ENCODE measurements around the gene KAT8.

DNA sequence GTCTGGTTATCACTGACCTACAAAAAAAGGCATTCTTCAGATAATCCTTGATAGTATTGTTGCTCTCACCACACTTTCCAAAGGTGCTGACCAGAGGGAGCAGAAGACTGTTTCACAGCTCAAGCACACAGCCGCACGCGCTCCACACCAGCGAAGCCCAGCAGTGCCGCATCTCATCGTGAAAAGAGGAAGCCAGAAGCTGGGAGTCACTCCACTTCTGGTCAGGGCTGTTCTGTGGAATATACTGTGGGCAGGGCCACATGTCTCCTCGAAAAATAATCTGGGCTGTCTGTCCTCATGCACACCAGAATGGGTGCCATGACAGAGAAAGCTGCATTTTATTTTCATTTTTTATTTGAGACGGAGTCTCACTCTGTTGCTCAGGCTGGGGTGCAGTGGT lies 39.7 kb downstream of the KAT8 start:
- TF ChIP-seq, protein P1, sequence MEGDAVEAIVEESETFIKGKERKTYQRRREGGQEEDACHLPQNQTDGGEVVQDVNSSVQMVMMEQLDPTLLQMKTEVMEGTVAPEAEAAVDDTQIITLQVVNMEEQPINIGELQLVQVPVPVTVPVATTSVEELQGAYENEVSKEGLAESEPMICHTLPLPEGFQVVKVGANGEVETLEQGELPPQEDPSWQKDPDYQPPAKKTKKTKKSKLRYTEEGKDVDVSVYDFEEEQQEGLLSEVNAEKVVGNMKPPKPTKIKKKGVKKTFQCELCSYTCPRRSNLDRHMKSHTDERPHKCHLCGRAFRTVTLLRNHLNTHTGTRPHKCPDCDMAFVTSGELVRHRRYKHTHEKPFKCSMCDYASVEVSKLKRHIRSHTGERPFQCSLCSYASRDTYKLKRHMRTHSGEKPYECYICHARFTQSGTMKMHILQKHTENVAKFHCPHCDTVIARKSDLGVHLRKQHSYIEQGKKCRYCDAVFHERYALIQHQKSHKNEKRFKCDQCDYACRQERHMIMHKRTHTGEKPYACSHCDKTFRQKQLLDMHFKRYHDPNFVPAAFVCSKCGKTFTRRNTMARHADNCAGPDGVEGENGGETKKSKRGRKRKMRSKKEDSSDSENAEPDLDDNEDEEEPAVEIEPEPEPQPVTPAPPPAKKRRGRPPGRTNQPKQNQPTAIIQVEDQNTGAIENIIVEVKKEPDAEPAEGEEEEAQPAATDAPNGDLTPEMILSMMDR (IDR thresholded peaks at IDR 0.05) = no peak
- TF ChIP-seq POLR2A (IDR thresholded peaks at IDR 0.05) (no peak), POLR2AphosphoS5 (IDR thresholded peaks at IDR 0.05; ENCODE audit: insufficient read depth in 1 of 2, low read depth in 1 of 2) (no peak)

All from vagina (tissue), 2 donors.